GDM1 (cell line): ENCODE results near the gene HEPHL1.
"Not testable (repeated sequence)": the region's sequence is repeated elsewhere in the genome, so short reads cannot be mapped to it uniquely, and the experiment has no call there.

ENCODE experiments used
- DNase-seq: peaks from one replicate; lab custom pipeline; 2025; lab: John Stamatoyannopoulos, UW

Gene HEPHL1

DNA sequence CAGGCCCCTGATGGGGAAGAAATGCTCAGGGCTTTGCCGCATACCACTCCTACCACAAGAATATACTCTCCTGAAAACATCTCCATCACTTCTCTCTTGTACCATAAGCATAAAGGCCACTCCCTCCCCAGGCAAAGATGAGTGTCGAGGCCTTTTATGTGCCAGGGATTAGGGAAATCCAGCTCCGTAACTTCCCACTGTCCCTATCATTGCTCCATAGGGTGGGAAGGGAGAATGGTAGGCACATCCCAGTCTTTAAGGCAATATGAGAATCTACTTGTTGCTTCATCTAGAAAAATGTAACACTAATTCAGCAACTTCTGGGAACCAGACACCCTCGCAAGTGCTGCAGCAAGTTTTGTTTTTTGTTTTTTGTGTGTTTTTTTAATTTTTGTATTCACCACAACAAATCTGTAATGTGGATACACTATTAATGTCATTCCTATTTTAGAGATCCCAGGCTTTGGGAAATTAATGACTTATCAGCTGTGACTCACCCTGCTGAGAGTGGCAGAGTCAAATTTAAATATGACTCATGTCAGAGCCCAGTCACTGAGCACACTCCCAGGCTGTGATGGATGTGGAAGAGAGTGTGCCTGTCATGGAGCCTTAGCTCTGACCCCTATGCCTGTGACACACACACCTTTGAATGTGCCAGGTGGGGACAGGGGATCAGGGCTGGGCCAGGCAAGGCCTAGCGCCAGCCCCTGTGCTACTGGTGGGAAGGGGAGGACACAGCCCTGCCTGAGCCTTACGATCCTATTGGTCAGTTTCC lies 130.9 kb downstream of the HEPHL1 start:
- no peak for DNase-seq

DNA sequence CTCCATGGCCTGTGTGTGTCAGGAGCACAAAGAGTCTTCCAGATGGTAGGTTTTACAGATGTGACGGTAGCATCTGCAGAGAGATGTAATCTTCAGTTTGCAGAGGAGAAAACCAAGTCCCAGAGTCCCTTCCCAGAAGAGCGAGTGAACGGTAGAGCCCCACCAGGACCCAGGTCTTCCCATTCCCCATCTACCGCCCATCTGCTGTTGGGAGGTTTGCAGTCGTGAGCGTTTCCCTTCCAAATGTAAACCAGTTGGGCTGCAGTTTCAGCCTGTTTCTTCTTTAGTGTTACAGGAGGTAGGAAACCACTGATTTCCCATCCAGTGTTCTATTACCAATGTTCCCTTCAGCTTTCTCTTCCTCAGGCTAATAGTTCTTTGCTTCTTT lies 131.5 kb downstream of the HEPHL1 start:
- peak; percentile 33 for DNase-seq

DNA sequence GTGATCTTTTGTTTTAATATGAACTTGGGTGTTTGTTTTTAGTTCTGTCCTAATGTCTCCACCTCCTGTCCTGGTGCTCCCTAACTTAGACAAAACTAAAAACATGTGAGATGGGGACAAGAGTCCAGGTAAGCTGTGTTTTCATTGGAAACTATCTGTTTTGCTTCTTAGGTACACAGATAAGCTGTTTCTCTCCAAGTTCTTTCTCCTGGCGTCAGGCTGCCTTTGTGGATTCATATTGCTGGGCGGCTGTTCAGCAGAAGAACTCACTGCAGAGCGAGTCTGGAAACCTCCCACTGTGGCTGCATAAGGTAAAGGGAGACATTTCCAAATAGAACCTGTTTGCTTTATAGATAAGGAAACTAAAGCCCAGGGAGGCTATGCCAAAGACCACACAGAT lies 132.2 kb downstream of the HEPHL1 start:
- DNase-seq, result no peak

DNA sequence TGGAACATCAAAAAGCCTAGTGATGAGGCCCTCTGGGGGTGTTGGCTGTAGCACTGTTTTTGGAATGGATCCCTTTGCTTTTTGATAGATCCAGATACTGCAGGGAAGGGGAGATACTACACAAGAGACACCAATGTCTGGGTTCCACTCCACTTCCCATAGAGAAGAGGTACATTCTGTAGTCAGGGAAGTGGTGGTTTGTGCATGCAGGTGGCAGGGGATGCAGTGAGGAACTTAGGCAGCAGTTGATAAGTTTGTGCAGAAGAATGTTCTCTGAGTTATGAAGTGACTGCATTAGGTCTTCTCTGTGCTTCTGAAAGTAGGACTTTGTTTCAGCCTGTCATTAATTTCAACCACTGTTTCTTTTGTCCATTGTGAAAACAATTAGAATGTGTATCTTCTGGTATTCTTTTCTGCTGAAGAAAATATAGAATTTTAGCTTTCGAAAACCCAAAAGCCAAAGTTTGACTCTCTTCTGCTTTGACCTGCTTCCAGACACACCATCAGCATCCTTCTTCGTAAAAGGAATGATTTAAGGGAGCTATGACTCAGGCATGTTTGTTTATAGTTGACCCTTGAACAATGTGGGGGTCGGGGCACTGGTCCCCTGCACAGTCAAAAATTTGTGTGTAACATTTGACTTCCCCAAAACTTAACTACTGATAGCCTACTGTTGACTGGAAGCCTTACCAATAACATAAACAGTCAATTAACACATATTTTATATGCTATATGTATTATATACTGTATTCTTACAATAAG lies 133.1 kb downstream of the HEPHL1 start:
- DNase-seq, result no peak

DNA sequence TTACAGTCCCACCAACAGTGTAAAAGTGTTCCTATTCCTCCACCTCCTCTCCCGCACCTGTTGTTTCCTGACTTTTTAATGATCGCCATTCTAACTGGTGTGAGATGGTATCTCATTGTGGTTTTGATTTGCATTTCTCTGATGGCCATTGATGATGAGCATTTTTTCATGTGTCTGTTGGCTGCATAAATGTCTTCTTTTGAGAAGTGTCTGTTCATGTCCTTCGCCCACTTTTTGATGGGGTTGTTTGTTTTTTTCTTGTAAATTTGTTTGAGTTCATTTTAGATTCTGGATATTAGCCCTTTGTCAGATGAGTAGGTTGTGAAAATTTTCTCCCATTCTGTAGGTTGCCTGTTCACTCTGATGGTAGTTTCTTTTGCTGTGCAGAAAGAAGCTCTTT lies 136.2 kb downstream of the HEPHL1 start:
- DNase-seq, result not testable (repeated sequence)
